Erythroblast (primary cell): ENCODE data around the gene WDR91.

Experiments
- GATA1 ChIP-seq: IDR thresholded peaks from 2 replicates; pipeline ENCODE4 v1.6.1; 2011; ENCODE audit warnings: low read depth, mild to moderate bottlenecking, control low read depth, low read length, moderate library complexity
- POLR2A ChIP-seq: IDR thresholded peaks from 2 replicates; pipeline ENCODE4 v1.6.1; 2011; ENCODE audit warnings: mild to moderate bottlenecking, low read length

- TF ChIP-seq POLR2A (no peak), GATA1 (no peak)
Measured at GRCh38 chr7:135209225-135209834, 2.0 kb downstream of the WDR91 start.
